GM19324 (cell line): ENCODE results near the gene IL1RAP.

Source experiments
- ATAC-seq: cut with Tn5 transposase; IDR thresholded peaks from one replicate; pipeline ENCODE4 v1.9.1; 2021; ENCODE audit warnings: mild to moderate bottlenecking, moderate library complexity; ENCODE audit not compliant: unreplicated experiment, low FRiP score

The IL1RAP gene

GRCh38 chr3:190696777-190697501, 183.1 kb downstream of the IL1RAP start:
- ATAC-seq: no peak

- ATAC-seq: no peak
Observed at GRCh38 chr3:190697502-190697830, 183.6 kb downstream of the IL1RAP start.

GRCh38 chr3:190697901-190698300, 184.0 kb downstream of the IL1RAP start:
- no peak for ATAC-seq

GRCh38 chr3:190699776-190700175, 185.9 kb downstream of the IL1RAP start:
- ATAC-seq: no peak

GRCh38 chr3:190701096-190701532, 187.2 kb downstream of the IL1RAP start:
- no peak for ATAC-seq

GRCh38 chr3:190706582-190706981, 192.7 kb downstream of the IL1RAP start:
- no peak for ATAC-seq
